IMR-90 (cell line): ENCODE results near the gene MECP2. TPM values are rescaled to one million over a fixed set of nuclear protein-coding genes. Genes with fewer than 3 reads are reported as not detected.

ENCODE experiments used
- ATAC-seq: fragments of 200-7000 bp; cut with Tn5 transposase; 2 replicates; pipeline ENCODE4 v1.9.1; 2020; ENCODE audit warnings: low read depth, mild to moderate bottlenecking, moderate library complexity
- BruUV-seq: library from RNA; stranded (reverse); fragments of 400-500 nt; replicated peaks from 2 replicates; lab custom pipeline; 2021; lab: Mats Ljungman, UMichigan
- CTCF ChIA-PET: fragments of 300-600 bp; formaldehyde crosslinking; extraction: SDS; loops from one replicate; lab custom pipeline; 2021; ENCODE audit warnings: antibody characterized with exemption; lab: Yijun Ruan, JAX
- POLR2A ChIA-PET: fragments of 300-600 bp; sonication (Branson Sonifier 250); formaldehyde crosslinking; loops from one replicate; lab custom pipeline; 2022; ENCODE audit warnings: antibody characterized with exemption; ENCODE audit not compliant: unreplicated experiment; lab: Charles Lee
- DNase-seq: peaks from one replicate; pipeline ENCODE4 v3.0.0; 2013
- H2AFZ ChIP-seq: replicated peaks from 2 replicates; pipeline ENCODE3; 2013; ENCODE audit warnings: low read length, mild to moderate bottlenecking; ENCODE audit not compliant: poor library complexity
- H2AK5ac ChIP-seq: 2 replicates; pipeline ENCODE4 v1.6.1; 2013; ENCODE audit warnings: low read depth, low read length, inconsistent platforms
- H2AK9ac ChIP-seq: replicated peaks from 2 replicates; pipeline ENCODE3; 2013; ENCODE audit warnings: mild to moderate bottlenecking, low read depth, low read length, moderate library complexity; ENCODE audit not compliant: poor library complexity
- H2BK120ac ChIP-seq: 2 replicates; pipeline ENCODE4 v1.6.1; 2013; ENCODE audit warnings: low read depth, low read length, inconsistent platforms
- H2BK15ac ChIP-seq: 3 replicates; pipeline ENCODE4 v1.6.1; 2013; ENCODE audit warnings: low read depth, low read length, inconsistent platforms
- H2BK20ac ChIP-seq: 2 replicates; pipeline ENCODE4 v1.6.1; 2013; ENCODE audit warnings: low read depth, mild to moderate bottlenecking, inconsistent platforms, low read length, moderate library complexity
- H2BK5ac ChIP-seq: 2 replicates; pipeline ENCODE4 v1.6.1; 2013; ENCODE audit warnings: mild to moderate bottlenecking, low read depth, low read length, inconsistent platforms; ENCODE audit not compliant: poor library complexity, severe bottlenecking
- H3K14ac ChIP-seq: replicated peaks from 2 replicates; pipeline ENCODE4 v1.6.1; 2013; ENCODE audit warnings: low read depth, low read length, inconsistent platforms
- H3K18ac ChIP-seq: 2 replicates; pipeline ENCODE4 v1.6.1; 2013; ENCODE audit warnings: low read depth, low read length, control low read depth
- H3K23ac ChIP-seq: 2 replicates; pipeline ENCODE4 v1.6.1; 2013; ENCODE audit warnings: low read depth, low read length, inconsistent platforms
- H3K27ac ChIP-seq: 2 replicates; pipeline ENCODE4 v1.5.1; 2013; ENCODE audit warnings: mild to moderate bottlenecking, control low read depth, low read length; ENCODE audit not compliant: insufficient read depth
- H3K27me3 ChIP-seq: 2 replicates; pipeline ENCODE4 v1.6.1; 2013; ENCODE audit warnings: low read length; ENCODE audit not compliant: control insufficient read depth, insufficient read depth
- H3K36me3 ChIP-seq: 2 replicates; pipeline ENCODE4 v1.6.1; 2013; ENCODE audit warnings: low read length, mixed read lengths; ENCODE audit not compliant: control insufficient read depth, insufficient read depth
- H3K4ac ChIP-seq: 2 replicates; pipeline ENCODE4 v1.6.1; 2013; ENCODE audit warnings: low read depth, low read length, inconsistent platforms
- H3K4me1 ChIP-seq: 2 replicates; pipeline ENCODE4 v1.6.1; 2013; ENCODE audit warnings: low read length, mixed read lengths; ENCODE audit not compliant: control insufficient read depth, insufficient read depth
- H3K4me2 ChIP-seq: 2 replicates; pipeline ENCODE4 v1.6.1; 2013; ENCODE audit warnings: low read depth, mild to moderate bottlenecking, control low read depth, low read length, moderate library complexity
- H3K4me3 ChIP-seq: 2 replicates; pipeline ENCODE4 v1.5.1; 2013; ENCODE audit warnings: low read depth, mild to moderate bottlenecking, control low read depth, low read length, moderate library complexity; ENCODE audit not compliant: insufficient read depth
- H3K56ac ChIP-seq: 2 replicates; pipeline ENCODE4 v1.6.1; 2013; ENCODE audit warnings: low read length, inconsistent platforms; ENCODE audit not compliant: insufficient read depth; ENCODE audit errors: extremely low read depth
- H3K79me1 ChIP-seq, 2 experiments: 2 replicates each; pipeline ENCODE4 v1.6.1; 2013; ENCODE audit warnings: low read length in 2 of 2, inconsistent platforms in 1 of 2, low read depth in 1 of 2
- H3K9ac ChIP-seq: 2 replicates; pipeline ENCODE4 v1.6.1; 2013; ENCODE audit warnings: low read depth, low read length, control low read depth
- H3K9me1 ChIP-seq: 2 replicates; pipeline ENCODE4 v1.6.1; 2013; ENCODE audit warnings: low read length, inconsistent platforms; ENCODE audit not compliant: insufficient read depth
- H3K9me3 ChIP-seq: 2 replicates; pipeline ENCODE4 v1.6.1; 2013; ENCODE audit warnings: low read length; ENCODE audit not compliant: control insufficient read depth, insufficient read depth
- H4K20me1 ChIP-seq: 2 replicates; pipeline ENCODE4 v1.6.1; 2013; ENCODE audit warnings: low read length, inconsistent platforms; ENCODE audit not compliant: insufficient read depth
- H4K5ac ChIP-seq: 2 replicates; pipeline ENCODE4 v1.6.1; 2013; ENCODE audit warnings: mild to moderate bottlenecking, low read depth, low read length, control low read depth
- H4K8ac ChIP-seq, 2 experiments: 2 replicates each; pipeline ENCODE4 v1.6.1; 2013; ENCODE audit warnings: low read depth in 2 of 2, low read length in 2 of 2, control low read depth in 1 of 2, inconsistent platforms in 1 of 2
- H4K91ac ChIP-seq: 2 replicates; pipeline ENCODE4 v1.6.1; 2013; ENCODE audit warnings: low read depth, low read length, inconsistent platforms; ENCODE audit not compliant: insufficient read depth
- BHLHE40 ChIP-seq: fragments of 150-350 bp; IDR thresholded peaks from 2 replicates; pipeline ENCODE4 v1.6.1; 2016; ENCODE audit warnings: mild to moderate bottlenecking, low read depth, low read length
- CEBPB ChIP-seq: IDR thresholded peaks from 2 replicates; pipeline ENCODE4 v1.6.1; 2012; ENCODE audit warnings: low read depth, low read length, improper control_type of control experiment
- CHD1 ChIP-seq: IDR thresholded peaks from 2 replicates; pipeline ENCODE4 v1.6.1; 2012; ENCODE audit warnings: low read depth, low read length, improper control_type of control experiment
- FOS ChIP-seq: fragments of 150-350 bp; IDR thresholded peaks from 2 replicates; pipeline ENCODE4 v1.6.1; 2016; ENCODE audit warnings: low read depth, low read length
- MAFK ChIP-seq: IDR thresholded peaks from 2 replicates; pipeline ENCODE4 v1.6.1; 2012; ENCODE audit warnings: low read depth, low read length, improper control_type of control experiment
- MAZ ChIP-seq: IDR thresholded peaks from 2 replicates; pipeline ENCODE4 v1.6.1; 2012; ENCODE audit warnings: low read depth, mild to moderate bottlenecking, low read length, improper control_type of control experiment, moderate library complexity, borderline replicate concordance
- MXI1 ChIP-seq: IDR thresholded peaks from 2 replicates; pipeline ENCODE4 v1.6.1; 2012; ENCODE audit warnings: low read depth, mild to moderate bottlenecking, low read length, moderate library complexity, borderline replicate concordance
- POLR2A ChIP-seq: IDR thresholded peaks from 2 replicates; pipeline ENCODE4 v1.6.1; 2012; ENCODE audit warnings: mild to moderate bottlenecking, low read depth, low read length
- RAD21 ChIP-seq: IDR thresholded peaks from 2 replicates; pipeline ENCODE4 v1.6.1; 2012; ENCODE audit warnings: low read length, improper control_type of control experiment
- RCOR1 ChIP-seq: IDR thresholded peaks from 2 replicates; pipeline ENCODE4 v1.6.1; 2012; ENCODE audit warnings: mild to moderate bottlenecking, low read length, improper control_type of control experiment; ENCODE audit not compliant: insufficient replicate concordance
- RFX5 ChIP-seq: IDR thresholded peaks from 2 replicates; pipeline ENCODE4 v1.8.0; 2012; ENCODE audit warnings: low read depth, mild to moderate bottlenecking, low read length, moderate library complexity
- SMC3 ChIP-seq: fragments of 150-350 bp; IDR thresholded peaks from 2 replicates; pipeline ENCODE4 v1.6.1; 2016; ENCODE audit warnings: low read depth, mild to moderate bottlenecking, antibody characterized with exemption, low read length, moderate library complexity
- WGBS, 2 experiments: methylation state at CpG; one replicate each; pipeline versions ENCODE4 v1.1.5 to v1.1.7; 2013; ENCODE audit warnings: missing lambda C conversion rate in 2 of 2; ENCODE audit not compliant: insufficient read length in 1 of 2; ENCODE audit errors: extremely low coverage in 2 of 2; 5-methylcytosine and 5-hydroxymethylcytosine counted together
- dilution Hi-C: fragments of 300-500 bp; cut with HindIII; formaldehyde crosslinking; loops from one replicate; pipeline ENCODE4 v1.14.3; 2018; ENCODE audit warnings: low sequenced_read_pairs; ENCODE audit not compliant: unreplicated experiment
- in situ Hi-C: fragments of 300-500 bp; cut with MboI; formaldehyde crosslinking; loops from 3 replicates; pipeline ENCODE4 v1.14.3; 2019; ENCODE audit warnings: low sequenced_read_pairs, inconsistent platforms, mixed read lengths
- intact Hi-C: fragments of 100-400 bp; cut with micrococcal nuclease; formaldehyde crosslinking; loops from 2 replicates; pipeline ENCODE4 v1.10.0; 2022
- polyA plus RNA-seq, 3 experiments: library from polyadenylated mRNA; depleted of rRNA; stranded (reverse); fragments of >200 nt; gene quantifications; 2 replicates each; pipeline ENCODE4 v1.2.3, GENCODE V29; 2012; ENCODE audit warnings: low replicate concordance in 1 of 3
- total RNA-seq: library from RNA; depleted of rRNA; stranded (reverse); fragments of >200 nt; gene quantifications from 2 replicates; pipeline ENCODE4 v1.2.3, GENCODE V29; 2012
- TF ChIP-seq, protein P1 (sequence below): fragments of 150-350 bp; IDR thresholded peaks from 2 replicates; pipeline ENCODE4 v1.6.1; 2016; ENCODE audit warnings: low read depth, mild to moderate bottlenecking, low read length, moderate library complexity, borderline replicate concordance
- TF ChIP-seq, protein P2 (sequence below): fragments of 150-350 bp; IDR thresholded peaks from 2 replicates; pipeline ENCODE4 v1.6.1; 2017; ENCODE audit warnings: mild to moderate bottlenecking, antibody characterized with exemption, low read length, low read depth
- TF ChIP-seq, protein P3 (sequence below): conservative IDR thresholded peaks from 2 replicates; pipeline ENCODE4 v1.5.1; 2012; ENCODE audit warnings: mild to moderate bottlenecking, low read depth, low read length, improper control_type of control experiment

MECP2 gene
- total and polyA plus RNA-seq, 2 of the 4 experiments (the other 2 are of a cell fraction) = 8.4 to 10.1 TPM

DNA sequence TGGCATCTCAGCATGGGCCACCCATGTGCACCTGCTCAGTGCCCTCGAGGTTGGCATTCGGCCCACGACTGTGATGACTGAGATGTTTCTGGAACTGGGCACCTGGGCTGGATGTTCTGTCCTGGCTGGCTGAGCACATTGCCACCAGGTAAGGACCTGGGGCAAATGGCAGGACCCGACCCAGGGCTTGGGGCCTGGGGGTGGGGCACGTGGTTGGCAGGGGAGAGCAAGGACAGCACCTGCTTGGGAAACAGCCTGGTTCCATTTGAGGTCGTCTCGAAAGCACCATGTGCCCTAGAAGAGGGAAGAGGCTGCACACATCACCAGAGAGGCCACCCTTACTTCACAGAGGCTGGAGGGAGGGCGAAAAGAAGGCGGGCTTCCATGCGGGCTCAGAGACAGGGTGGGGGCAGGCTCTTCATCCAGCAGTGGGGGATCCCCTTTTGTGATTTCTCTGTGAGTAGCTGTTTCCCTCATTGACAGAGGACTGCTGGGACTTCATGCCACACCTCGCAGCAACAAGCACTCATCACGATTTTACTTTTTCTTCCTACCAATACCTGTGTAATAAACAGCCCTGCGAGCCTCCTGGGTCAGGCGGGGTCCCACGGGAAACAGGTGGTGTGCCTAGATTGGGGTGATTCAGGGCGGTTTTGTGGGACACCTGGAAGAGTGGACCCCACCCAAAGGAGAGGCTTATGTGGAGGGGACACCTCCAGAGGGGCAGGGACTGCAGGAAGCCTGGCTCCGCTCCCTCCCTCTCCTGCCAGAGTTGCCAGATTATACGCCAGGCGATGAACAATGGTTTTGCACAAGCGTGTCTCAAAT lies 113.0 kb downstream of the MECP2 start:
- no peak overlapping the region for H4K5ac ChIP-seq
- H2BK5ac ChIP-seq = no peak overlapping the region
- ATAC-seq (no peak), DNase-seq (no peak)
- BruUV-seq = no TSS peak
- 37% methylated on average over 2 of the region's 20 CpGs; no CpG with 5 or more reads in 1 of the 2 experiments for WGBS, 2 experiments
- peaks cover 4% of the 10 kb centered on the region; the same call in 1 of the 2 replicates for H3K9me3 ChIP-seq
- CTCF ChIA-PET = no interaction called here
- H3K4ac ChIP-seq = no peak overlapping the region
- dilution Hi-C loops = no loop called here
- H3K23ac ChIP-seq = no peak overlapping the region
- no peak overlapping the region for H3K56ac ChIP-seq
- no peaks in the 10 kb centered on the region for H3K9me1 ChIP-seq
- in situ Hi-C loops = no loop called here
- H2BK20ac ChIP-seq = no peak overlapping the region
- no peaks in the 10 kb centered on the region for H3K4me1 ChIP-seq
- H2AFZ ChIP-seq = no peak overlapping the region
- H3K36me3 ChIP-seq = no peaks in the 10 kb centered on the region; the same call in 1 of the 2 replicates
- H3K79me1 ChIP-seq = no peaks in the 10 kb centered on the region
- no peak overlapping the region for H3K18ac ChIP-seq
- H4K91ac ChIP-seq = no peak overlapping the region
- POLR2A ChIA-PET = no interaction called here
- H3K14ac ChIP-seq = no peak overlapping the region
- no peaks in the 10 kb centered on the region for H4K20me1 ChIP-seq
- intact Hi-C loops = no loop called here
- no peak overlapping the region for H3K27ac ChIP-seq
- H3K4me2 ChIP-seq = no peak overlapping the region
- H4K8ac ChIP-seq = peak overlapping the region; percentile 44 to 87; a peak in 2 of 4 replicates
- H2AK5ac ChIP-seq = peak overlapping the region; percentile 28; the same call in 1 of the 2 replicates
- H2BK120ac ChIP-seq = no peak overlapping the region
- no peak overlapping the region for H3K4me3 ChIP-seq
- H3K27me3 ChIP-seq = no peaks in the 10 kb centered on the region; the same call in 1 of the 2 replicates
- no peak overlapping the region for H3K9ac ChIP-seq
- no peak overlapping the region for H2BK15ac ChIP-seq
- peak overlapping the region; percentile 9 for H2AK9ac ChIP-seq
- TF ChIP-seq, protein P1, sequence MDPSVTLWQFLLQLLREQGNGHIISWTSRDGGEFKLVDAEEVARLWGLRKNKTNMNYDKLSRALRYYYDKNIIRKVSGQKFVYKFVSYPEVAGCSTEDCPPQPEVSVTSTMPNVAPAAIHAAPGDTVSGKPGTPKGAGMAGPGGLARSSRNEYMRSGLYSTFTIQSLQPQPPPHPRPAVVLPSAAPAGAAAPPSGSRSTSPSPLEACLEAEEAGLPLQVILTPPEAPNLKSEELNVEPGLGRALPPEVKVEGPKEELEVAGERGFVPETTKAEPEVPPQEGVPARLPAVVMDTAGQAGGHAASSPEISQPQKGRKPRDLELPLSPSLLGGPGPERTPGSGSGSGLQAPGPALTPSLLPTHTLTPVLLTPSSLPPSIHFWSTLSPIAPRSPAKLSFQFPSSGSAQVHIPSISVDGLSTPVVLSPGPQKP = no peak
- TF ChIP-seq CHD1 (no peak), RFX5 (no peak), RCOR1 (no peak), MAFK (no peak), MXI1 (no peak), SMC3 (no peak), CEBPB (no peak), MAZ (no peak), POLR2A (no peak), FOS (no peak), BHLHE40 (no peak), RAD21 (no peak)
- TF ChIP-seq, protein P2, sequence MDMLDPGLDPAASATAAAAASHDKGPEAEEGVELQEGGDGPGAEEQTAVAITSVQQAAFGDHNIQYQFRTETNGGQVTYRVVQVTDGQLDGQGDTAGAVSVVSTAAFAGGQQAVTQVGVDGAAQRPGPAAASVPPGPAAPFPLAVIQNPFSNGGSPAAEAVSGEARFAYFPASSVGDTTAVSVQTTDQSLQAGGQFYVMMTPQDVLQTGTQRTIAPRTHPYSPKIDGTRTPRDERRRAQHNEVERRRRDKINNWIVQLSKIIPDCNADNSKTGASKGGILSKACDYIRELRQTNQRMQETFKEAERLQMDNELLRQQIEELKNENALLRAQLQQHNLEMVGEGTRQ = no peak
- TF ChIP-seq, protein P3, sequence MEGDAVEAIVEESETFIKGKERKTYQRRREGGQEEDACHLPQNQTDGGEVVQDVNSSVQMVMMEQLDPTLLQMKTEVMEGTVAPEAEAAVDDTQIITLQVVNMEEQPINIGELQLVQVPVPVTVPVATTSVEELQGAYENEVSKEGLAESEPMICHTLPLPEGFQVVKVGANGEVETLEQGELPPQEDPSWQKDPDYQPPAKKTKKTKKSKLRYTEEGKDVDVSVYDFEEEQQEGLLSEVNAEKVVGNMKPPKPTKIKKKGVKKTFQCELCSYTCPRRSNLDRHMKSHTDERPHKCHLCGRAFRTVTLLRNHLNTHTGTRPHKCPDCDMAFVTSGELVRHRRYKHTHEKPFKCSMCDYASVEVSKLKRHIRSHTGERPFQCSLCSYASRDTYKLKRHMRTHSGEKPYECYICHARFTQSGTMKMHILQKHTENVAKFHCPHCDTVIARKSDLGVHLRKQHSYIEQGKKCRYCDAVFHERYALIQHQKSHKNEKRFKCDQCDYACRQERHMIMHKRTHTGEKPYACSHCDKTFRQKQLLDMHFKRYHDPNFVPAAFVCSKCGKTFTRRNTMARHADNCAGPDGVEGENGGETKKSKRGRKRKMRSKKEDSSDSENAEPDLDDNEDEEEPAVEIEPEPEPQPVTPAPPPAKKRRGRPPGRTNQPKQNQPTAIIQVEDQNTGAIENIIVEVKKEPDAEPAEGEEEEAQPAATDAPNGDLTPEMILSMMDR = no peak
